Measurements from ENCODE around the gene SMYD5. TPM values are rescaled to one million over a fixed set of nuclear protein-coding genes. Genes with fewer than 3 reads are reported as not detected.

Gene SMYD5
- total RNA-seq, 1 donor from 2014 or later = 6.0 TPM

- ATAC-seq = no peak
- no peak for DNase-seq (ENCODE audit: low spot score)
These were observed 21.4 kb downstream of the SMYD5 start for GRCh38 chr2:73235315-73236028.

- ATAC-seq (no peak), DNase-seq (ENCODE audit: low spot score) (no peak)
These were observed 23.1 kb downstream of the SMYD5 start for GRCh38 chr2:73237168-73237567.

GRCh38 chr2:73238149-73238548 lies 24.1 kb downstream of the SMYD5 start:
- DNase-seq (ENCODE audit: low spot score) = no peak
- no peak for ATAC-seq

- ATAC-seq = no peak
- DNase-seq (ENCODE audit: low spot score) = no peak
These were observed 24.9 kb downstream of the SMYD5 start for GRCh38 chr2:73238976-73239375.

- no peak for DNase-seq (ENCODE audit: low spot score)
- no peak for ATAC-seq
These were observed 25.7 kb downstream of the SMYD5 start for GRCh38 chr2:73239776-73240175.

- ATAC-seq = no peak
- DNase-seq (ENCODE audit: low spot score) = no peak
These were observed 30.0 kb downstream of the SMYD5 start for GRCh38 chr2:73243884-73244570.

GRCh38 chr2:73244580-73244979 lies 30.5 kb downstream of the SMYD5 start:
- no peak for DNase-seq (ENCODE audit: low spot score)
- ATAC-seq = no peak

- DNase-seq (ENCODE audit: low spot score) (no peak), ATAC-seq (no peak)
These were observed 32.8 kb downstream of the SMYD5 start for GRCh38 chr2:73246850-73247249.

- ATAC-seq (no peak), DNase-seq (ENCODE audit: low spot score) (no peak)
These were observed 35.6 kb downstream of the SMYD5 start for GRCh38 chr2:73249636-73250035.

- DNase-seq (ENCODE audit: low spot score) = no peak
- ATAC-seq = no peak
These were observed 37.1 kb downstream of the SMYD5 start for GRCh38 chr2:73250872-73251846.

GRCh38 chr2:73252238-73253027 lies 38.4 kb downstream of the SMYD5 start:
- no peak for DNase-seq (ENCODE audit: low spot score)

GRCh38 chr2:73253400-73253799 lies 39.4 kb downstream of the SMYD5 start:
- ATAC-seq = no peak
- no peak for DNase-seq (ENCODE audit: low spot score)

More at GRCh38 chr2:73252238-73253027, 38.4 kb downstream of the SMYD5 start:
- ATAC-seq = no peak

- no peak for DNase-seq (ENCODE audit: low spot score)
- no peak for ATAC-seq
These were observed 39.9 kb downstream of the SMYD5 start for GRCh38 chr2:73253901-73254300.

- no peak for ATAC-seq
These were observed 40.4 kb downstream of the SMYD5 start for GRCh38 chr2:73254343-73255006.

GRCh38 chr2:73255007-73255644 lies 41.1 kb downstream of the SMYD5 start:
- no peak for DNase-seq (ENCODE audit: low spot score)
- ATAC-seq = no peak

More at GRCh38 chr2:73254343-73255006, 40.4 kb downstream of the SMYD5 start:
- DNase-seq (ENCODE audit: low spot score) = no peak

- ATAC-seq = no peak
- DNase-seq (ENCODE audit: low spot score) = no peak
These were observed 42.0 kb downstream of the SMYD5 start for GRCh38 chr2:73255907-73256617.

GRCh38 chr2:73256618-73256922 lies 42.5 kb downstream of the SMYD5 start:
- DNase-seq (ENCODE audit: low spot score) (no peak), ATAC-seq (no peak)

- DNase-seq (ENCODE audit: low spot score) (no peak), ATAC-seq (no peak)
These were observed 43.0 kb downstream of the SMYD5 start for GRCh38 chr2:73257021-73257420.

All from left lobe of liver (tissue), 2 donors.